ENCODE results near the gene MIB1.

The MIB1 gene

DNA sequence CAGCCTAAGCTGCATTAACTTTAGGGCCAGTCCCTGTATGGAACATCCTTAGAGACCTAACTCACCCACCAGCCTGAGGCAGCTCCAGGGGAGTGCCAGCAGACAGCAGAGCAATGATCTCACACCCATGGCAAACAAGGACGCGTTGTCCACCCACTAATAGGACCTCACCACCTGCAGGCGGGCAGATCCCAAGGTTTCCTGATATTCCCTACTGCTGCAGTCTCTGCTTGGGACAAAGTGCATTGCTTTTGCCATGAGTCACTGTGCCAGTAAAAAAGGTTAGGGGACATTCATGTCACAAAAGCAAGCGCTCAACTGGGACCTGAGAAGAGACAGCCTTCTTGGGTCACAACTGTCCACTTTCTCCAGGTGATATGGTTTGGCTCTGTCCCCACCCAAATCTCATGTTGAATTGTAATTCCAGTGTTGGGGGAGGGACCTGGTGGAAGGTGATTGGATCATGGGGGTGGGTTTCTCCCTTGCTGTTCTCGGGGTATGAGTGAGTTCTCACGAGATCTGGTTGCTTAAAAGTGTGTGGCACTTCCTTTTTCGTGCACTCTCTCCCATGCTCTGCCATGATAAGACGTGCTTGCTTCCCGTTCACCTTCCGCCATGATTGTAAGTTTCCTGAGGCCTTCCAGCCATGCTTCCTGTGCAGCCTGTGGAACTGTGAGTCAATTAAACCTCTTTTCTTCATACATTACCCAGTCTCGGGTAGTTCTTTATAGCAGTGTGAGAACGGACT, 160.2 kb downstream of the MIB1 start:
- DNase-seq: no peak

DNA sequence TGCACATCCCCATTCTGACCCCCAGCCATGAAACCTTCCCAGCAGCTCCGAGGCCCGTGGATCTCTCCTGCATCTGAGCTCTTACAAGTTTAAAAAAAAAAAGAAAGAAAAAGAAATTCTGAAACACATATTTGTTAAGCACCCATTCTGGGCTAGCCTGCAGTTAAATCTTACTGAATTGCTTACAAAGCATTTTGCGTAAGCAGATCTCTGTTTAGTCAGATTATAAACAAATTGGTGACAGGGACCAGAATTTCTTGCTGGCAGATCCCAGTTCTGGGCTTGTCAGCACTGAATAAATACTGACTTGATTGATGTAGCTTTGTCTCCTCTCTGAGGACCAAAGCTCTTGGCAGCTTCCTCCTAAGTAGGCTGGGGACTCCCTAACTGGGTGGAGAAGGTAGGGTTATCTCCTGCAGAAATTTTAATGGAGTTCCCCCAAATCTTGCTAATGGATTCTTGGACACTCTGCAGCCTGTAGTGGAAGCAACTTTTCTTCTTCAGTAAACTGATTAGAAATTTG, 160.9 kb downstream of the MIB1 start:
- no peak for DNase-seq

DNA sequence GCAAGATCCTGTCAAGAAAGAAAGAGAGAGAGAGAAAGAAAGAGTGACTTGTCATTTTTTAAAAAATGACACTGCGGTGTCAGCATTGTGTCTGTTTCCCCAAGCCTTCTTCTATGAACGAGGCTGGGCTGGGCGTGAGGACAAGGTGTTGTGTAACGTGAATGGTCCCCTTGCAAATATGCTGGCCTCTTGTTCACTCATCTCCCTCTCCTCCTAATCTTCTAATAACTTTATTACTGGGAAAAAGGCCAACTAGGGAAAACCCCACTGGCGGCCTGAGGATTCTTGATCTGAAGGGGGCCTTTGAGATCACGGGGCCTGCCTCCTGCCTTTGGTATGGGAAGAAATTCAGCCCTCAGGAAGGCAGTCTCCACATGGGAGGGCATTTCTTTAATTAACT, 163.1 kb downstream of the MIB1 start:
- no peak for DNase-seq

DNA sequence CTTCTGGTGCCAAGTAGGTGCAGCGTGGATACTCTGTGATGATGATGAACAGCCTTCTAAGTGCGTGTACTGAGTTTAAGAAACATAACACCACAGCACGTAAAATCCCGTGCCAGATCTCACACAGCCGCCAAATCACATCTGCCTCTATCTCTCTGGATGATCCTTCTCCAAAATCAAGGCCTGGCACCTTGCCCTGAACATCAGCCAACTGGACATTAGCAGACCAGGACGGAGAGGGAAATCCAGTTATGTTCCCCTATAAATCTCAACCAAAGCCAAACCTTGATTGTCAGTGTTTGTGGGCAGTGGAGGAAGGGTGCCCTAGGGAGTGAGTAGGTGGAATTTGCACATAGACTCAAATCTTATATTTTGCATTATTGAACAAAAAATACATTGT, 164.3 kb downstream of the MIB1 start:
- DNase-seq: no peak

DNA sequence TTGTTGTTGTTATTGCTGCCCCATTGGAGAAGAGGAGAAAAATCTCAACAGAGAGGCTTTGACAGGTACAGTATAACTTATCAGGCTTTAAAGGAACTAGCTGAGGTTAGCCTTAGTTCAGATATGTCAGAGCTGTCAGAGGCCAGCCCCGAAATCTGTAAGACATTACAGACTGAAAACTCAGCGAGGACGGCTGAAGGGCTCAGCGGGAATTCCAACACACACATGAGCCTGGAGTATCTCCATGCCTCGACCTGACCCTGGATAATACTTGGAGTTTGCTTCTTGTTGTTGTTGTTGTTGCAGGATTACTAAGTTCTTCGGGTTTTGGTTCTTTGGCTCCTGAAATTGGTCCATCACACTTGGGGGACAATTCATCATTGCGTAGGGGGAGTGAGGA, 166.9 kb downstream of the MIB1 start:
- no peak for DNase-seq

DNA sequence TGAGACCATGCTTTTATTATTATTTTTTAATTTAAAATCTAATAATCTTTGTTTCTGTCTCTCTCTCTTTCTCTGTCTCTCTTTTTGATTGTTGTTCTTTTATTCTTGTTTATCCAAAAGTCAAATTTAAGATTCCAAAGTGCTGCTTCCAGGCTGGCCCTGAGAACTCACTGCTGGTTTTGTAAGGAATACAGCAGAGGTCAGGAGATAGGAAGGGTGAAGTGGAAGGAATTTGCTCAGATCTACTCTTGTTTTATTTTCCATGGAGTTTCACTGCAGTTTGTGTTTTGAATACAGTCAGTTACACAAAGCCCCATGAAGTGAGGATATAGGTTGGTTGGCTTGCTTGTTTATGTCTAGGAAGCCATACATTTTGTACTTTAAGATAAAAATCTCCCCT, 168.1 kb downstream of the MIB1 start:
- DNase-seq: no peak

DNA sequence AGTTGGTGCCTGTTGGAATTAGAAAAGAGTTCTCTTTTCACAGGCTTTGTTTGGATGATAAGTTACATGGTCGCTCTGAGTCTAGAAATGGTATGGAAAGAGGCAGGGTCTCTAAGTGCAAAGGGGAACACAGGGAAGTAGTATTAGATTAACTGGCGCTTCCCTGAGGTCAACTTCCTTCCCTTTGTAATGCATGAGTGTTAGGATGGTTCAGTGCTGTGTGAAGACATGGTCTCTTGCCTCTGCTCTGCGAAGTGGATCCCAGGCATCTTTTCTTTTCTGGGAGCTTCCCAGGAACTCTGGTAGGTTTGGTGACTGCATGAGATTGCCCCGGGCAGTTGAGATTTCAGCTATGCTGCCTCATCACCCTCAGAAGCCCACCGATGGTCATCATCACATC, 170.3 kb downstream of the MIB1 start:
- no peak for DNase-seq

DNA sequence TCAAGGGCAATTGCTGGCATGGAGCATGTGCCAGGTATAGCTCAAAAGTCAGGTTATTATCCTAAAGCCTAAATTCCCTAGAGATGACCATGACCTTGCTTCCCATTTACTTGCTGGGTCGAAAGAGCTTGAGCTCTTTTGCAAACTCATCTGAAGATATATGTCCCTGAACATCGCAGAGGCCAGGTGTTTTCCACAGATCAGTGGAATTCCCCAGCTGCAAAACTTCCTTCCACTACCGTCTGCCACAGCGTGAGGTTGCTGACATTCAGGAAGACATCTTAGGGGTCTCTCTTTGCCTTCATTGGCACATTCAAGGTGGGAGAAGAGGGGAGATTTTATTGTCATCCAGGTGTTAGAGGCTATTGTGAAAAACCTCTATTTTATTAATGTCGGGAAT, 171.0 kb downstream of the MIB1 start:
- no peak for DNase-seq

DNA sequence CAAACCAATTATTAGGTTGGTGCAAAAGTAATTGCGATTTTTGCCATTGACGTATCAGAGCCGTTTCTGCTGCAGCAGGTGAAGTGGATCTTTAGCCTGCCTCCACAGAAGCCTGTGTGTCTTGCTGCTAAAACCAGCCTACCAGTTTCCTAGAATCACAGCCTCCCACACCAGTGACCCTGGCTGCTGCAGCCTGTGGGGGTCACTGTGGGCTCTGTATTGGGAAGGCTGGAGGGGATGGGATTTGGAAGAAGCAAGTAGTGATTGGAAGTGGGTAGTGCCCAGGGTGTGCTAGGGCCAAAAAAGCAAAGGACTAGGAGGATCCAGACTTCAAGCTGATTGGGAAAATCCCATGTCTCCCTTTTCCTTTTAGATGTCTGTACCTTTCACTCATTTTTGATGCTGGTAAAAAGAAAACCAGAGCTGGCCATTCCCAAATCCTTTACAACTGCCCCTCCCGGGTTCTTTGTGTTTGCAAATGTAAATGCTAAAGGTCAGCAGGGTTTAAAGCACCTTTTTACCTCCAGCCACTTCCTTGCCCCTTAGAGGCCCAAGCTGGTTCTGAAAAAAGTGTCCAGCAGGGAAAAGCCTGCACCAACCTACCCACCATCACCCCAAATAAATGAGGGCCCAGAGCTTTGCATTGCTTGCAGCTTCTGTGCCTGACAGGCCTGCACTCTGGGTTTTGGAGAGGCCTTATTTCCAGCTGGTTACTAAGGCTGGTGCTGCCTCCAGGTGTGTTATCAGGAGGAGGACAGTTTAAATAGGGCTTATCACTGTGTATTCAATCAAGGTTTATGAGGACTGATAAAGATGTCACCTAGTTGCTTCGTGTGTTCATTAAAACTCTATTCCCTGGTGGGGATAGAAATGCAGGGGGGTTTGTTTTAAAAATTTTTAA, 172.0 kb downstream of the MIB1 start:
- no peak for DNase-seq

DNA sequence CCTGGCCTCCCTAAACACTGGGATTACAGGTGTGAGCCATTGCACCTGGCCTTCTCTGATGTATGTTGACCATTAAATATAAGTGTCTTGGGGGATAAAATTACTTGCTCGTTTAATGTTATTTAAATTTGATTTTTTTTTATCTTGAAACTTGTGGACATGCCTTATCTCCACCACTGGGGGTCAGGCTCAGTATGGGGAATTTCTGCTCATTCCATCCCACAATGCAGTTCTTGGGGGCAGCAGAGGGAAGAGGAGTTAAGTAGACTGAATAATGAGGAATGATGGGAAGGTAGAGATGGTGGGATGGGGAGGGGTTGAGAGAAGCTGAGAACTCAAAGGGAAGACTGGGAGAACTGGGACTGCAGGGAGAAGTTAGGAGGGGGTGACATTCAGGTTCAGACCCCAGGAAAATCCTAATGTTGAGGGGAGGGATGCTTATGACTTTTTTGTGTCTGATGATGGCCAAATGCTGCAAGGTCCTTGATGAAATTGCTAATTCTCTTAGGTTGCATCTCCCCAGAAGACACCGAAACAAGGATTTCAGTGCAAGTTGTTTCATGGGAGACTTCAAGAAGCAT, 174.2 kb downstream of the MIB1 start:
- no peak for DNase-seq

DNA sequence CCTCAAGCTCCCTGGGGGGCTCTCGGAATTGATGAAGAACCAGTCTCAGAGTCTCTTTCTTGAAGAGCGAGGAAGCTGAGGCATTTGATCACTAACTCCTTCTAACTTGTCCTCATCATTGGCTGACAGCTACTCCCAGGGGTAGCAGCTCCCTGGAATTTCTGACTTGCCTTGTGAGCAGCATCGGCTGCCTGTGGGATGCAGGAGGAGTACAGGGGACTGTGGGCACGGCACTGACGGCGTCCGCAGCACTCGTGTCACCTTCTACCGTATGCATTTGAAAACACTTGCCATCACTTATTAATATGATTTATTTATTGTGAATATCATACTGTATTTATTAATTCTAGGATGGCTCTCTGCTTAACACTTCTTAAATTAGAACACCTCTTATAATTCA, 175.0 kb downstream of the MIB1 start:
- no peak for DNase-seq

DNA sequence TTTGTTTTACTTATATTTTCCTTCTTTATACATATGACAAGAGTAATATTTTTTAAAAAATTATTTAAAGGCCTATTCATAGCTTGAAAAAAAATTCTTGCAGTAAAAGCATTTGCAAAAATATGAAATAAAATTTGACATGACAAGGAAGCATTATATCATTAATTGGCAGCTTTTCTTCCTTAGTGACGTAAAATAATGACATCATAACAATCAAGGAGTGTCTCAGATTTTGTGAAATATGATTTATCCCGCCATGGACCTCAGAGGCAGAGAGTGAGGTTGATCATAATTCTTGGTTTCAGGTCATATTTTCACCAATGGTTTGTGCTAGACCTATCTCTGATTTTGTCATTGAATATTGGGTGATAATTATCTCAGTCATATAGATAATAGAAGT, 176.0 kb downstream of the MIB1 start:
- no peak for DNase-seq

DNA sequence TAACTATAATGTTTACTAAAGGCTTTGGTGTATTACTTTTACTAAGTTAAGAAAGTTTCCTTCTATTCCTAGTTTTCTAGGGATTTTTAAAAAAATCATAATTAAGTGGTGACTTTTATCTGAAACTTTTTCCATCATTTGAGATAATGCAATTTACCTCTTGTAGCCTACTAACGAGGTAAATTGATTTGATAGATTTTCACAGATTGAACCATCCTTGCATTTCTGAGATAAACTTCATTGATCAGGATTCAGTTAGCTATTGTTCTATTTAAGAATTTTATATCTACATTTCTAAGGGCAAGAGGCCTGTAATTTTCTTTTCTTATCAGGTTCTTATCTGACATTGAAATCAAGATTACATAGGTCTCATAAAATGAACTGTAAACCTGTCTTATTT, 178.1 kb downstream of the MIB1 start:
- no peak for DNase-seq
